NCI-H2171 (cell line): Measurements from ENCODE around the gene NRN1.
"Not testable (repeated sequence)": the region's sequence is repeated elsewhere in the genome, so short reads cannot be mapped to it uniquely, and the experiment has no call there.

Experiments
- DNase-seq: peaks from one replicate; lab custom pipeline; 2025; lab: John Stamatoyannopoulos, UW

Gene NRN1

GRCh38 chr6:6006428-6007365, at the start of gene NRN1:
Gene NRN1 (minus strand): TSS chr6:6006925. CDS start chr6:6006749, 176 bp downstream.
- peak; percentile 12 for DNase-seq

GRCh38 chr6:6052216-6052615, 45.5 kb upstream of the NRN1 start:
- DNase-seq = no peak

GRCh38 chr6:6046716-6047115, 40.0 kb upstream of the NRN1 start:
- no peak for DNase-seq

GRCh38 chr6:6039946-6040509, 33.3 kb upstream of the NRN1 start:
- DNase-seq = no peak

GRCh38 chr6:6037179-6037578, 30.5 kb upstream of the NRN1 start:
- no peak for DNase-seq

- no peak for DNase-seq
Observed at GRCh38 chr6:6033858-6034257, 27.1 kb upstream of the NRN1 start.

GRCh38 chr6:6026513-6027205, 19.9 kb upstream of the NRN1 start:
- no peak for DNase-seq

GRCh38 chr6:6025736-6026135, 19.0 kb upstream of the NRN1 start:
- DNase-seq = no peak

GRCh38 chr6:6024220-6024619, 17.5 kb upstream of the NRN1 start:
- no peak for DNase-seq

GRCh38 chr6:6022841-6023240, 16.1 kb upstream of the NRN1 start:
- DNase-seq = not testable (repeated sequence)

- DNase-seq = peak; percentile 86
Observed at GRCh38 chr6:6008648-6009421, 2.1 kb upstream of the NRN1 start.

- no peak for DNase-seq
Observed at GRCh38 chr6:6008089-6008647, 1.4 kb upstream of the NRN1 start.

- DNase-seq = peak; percentile 47
Observed at GRCh38 chr6:6007366-6008088, 802 bp upstream of the NRN1 start.

GRCh38 chr6:6006006-6006427, 708 bp downstream of the NRN1 start:
- no peak for DNase-seq

GRCh38 chr6:6005051-6006005, 1.4 kb downstream of the NRN1 start:
- no peak for DNase-seq

GRCh38 chr6:6004390-6004995, 2.2 kb downstream of the NRN1 start:
- DNase-seq = no peak

- no peak for DNase-seq
Observed at GRCh38 chr6:6003621-6004366, 2.9 kb downstream of the NRN1 start.

- DNase-seq = no peak
Observed at GRCh38 chr6:6002848-6003620, 3.7 kb downstream of the NRN1 start.
